HEK293 (cell line): ENCODE data around the gene C11orf98.

ENCODE experiments used
- GLIS1 ChIP-seq: fragments of 450-650 bp; formaldehyde crosslinking; IDR thresholded peaks from 2 replicates; pipeline ENCODE4 v1.5.1; 2016; ENCODE audit warnings: missing biosample characterization, missing genetic modification characterization
- GLIS2 ChIP-seq: fragments of 450-650 bp; formaldehyde crosslinking; IDR thresholded peaks from 2 replicates; pipeline ENCODE4 v1.5.1; 2016; ENCODE audit warnings: missing biosample characterization, missing genetic modification characterization
- KLF16 ChIP-seq: fragments of 450-650 bp; formaldehyde crosslinking; IDR thresholded peaks from 2 replicates; pipeline ENCODE4 v1.5.1; 2017; ENCODE audit warnings: missing biosample characterization, missing genetic modification characterization
- PBX3 ChIP-seq: sonication (generic); formaldehyde crosslinking; IDR thresholded peaks from 2 replicates; pipeline ENCODE4 v1.8.1; 2022; ENCODE audit warnings: mild to moderate bottlenecking, moderate library complexity, missing genetic modification reagents
- PRDM1 ChIP-seq: fragments of 450-650 bp; formaldehyde crosslinking; IDR thresholded peaks from 2 replicates; pipeline ENCODE4; 2016; ENCODE audit warnings: missing biosample characterization, missing genetic modification characterization
- SCRT2 ChIP-seq: fragments of 450-650 bp; formaldehyde crosslinking; IDR thresholded peaks from 2 replicates; pipeline ENCODE4 v1.5.1; 2016; ENCODE audit warnings: missing biosample characterization, missing genetic modification characterization
- SP3 ChIP-seq: fragments of 450-650 bp; formaldehyde crosslinking; IDR thresholded peaks from 2 replicates; pipeline ENCODE4 v1.5.1; 2016; ENCODE audit warnings: missing biosample characterization, missing genetic modification characterization
- YY2 ChIP-seq: fragments of 450-650 bp; formaldehyde crosslinking; IDR thresholded peaks from 2 replicates; pipeline ENCODE4 v1.5.1; 2016; ENCODE audit warnings: missing biosample characterization, missing genetic modification characterization
- ZBTB17 ChIP-seq: fragments of 450-650 bp; formaldehyde crosslinking; IDR thresholded peaks from 2 replicates; pipeline ENCODE4 v1.5.1; 2016; ENCODE audit warnings: missing biosample characterization, missing genetic modification characterization
- ZBTB48 ChIP-seq: fragments of 450-650 bp; formaldehyde crosslinking; IDR thresholded peaks from 2 replicates; pipeline ENCODE4 v1.5.1; 2016; ENCODE audit warnings: missing biosample characterization, missing genetic modification characterization
- ZIC2 ChIP-seq: fragments of 450-650 bp; formaldehyde crosslinking; IDR thresholded peaks from 2 replicates; pipeline ENCODE4 v1.5.1; 2016; ENCODE audit warnings: missing biosample characterization, missing genetic modification characterization
- ZNF155 ChIP-seq: fragments of 450-650 bp; formaldehyde crosslinking; IDR thresholded peaks from 2 replicates; pipeline ENCODE4 v1.5.1; 2016; ENCODE audit warnings: missing biosample characterization, missing genetic modification characterization
- ZNF157 ChIP-seq: fragments of 450-650 bp; formaldehyde crosslinking; IDR thresholded peaks from 2 replicates; pipeline ENCODE4 v1.5.1; 2016; ENCODE audit warnings: missing biosample characterization, missing genetic modification characterization
- ZNF184 ChIP-seq: fragments of 450-650 bp; IDR thresholded peaks from 2 replicates; pipeline ENCODE4 v1.5.1; 2018; ENCODE audit warnings: missing biosample characterization, mild to moderate bottlenecking, missing genetic modification characterization
- ZNF202 ChIP-seq: fragments of 450-650 bp; formaldehyde crosslinking; IDR thresholded peaks from 2 replicates; pipeline ENCODE4 v1.5.1; 2016; ENCODE audit warnings: missing biosample characterization, missing genetic modification characterization, borderline replicate concordance
- ZNF214 ChIP-seq: fragments of 450-650 bp; formaldehyde crosslinking; IDR thresholded peaks from 2 replicates; pipeline ENCODE4 v1.5.1; 2017; ENCODE audit warnings: missing biosample characterization, mild to moderate bottlenecking, missing genetic modification characterization, borderline replicate concordance
- ZNF324 ChIP-seq: fragments of 450-650 bp; formaldehyde crosslinking; IDR thresholded peaks from 2 replicates; pipeline ENCODE4 v1.5.1; 2016; ENCODE audit warnings: missing biosample characterization, missing genetic modification characterization
- ZNF354C ChIP-seq: fragments of 450-650 bp; formaldehyde crosslinking; IDR thresholded peaks from 2 replicates; pipeline ENCODE4 v1.5.1; 2016; ENCODE audit warnings: missing biosample characterization, missing genetic modification characterization, low read depth, borderline replicate concordance
- ZNF449 ChIP-seq: fragments of 450-650 bp; formaldehyde crosslinking; IDR thresholded peaks from 2 replicates; pipeline ENCODE4 v1.5.1; 2017; ENCODE audit warnings: missing biosample characterization, mild to moderate bottlenecking, missing genetic modification characterization, moderate library complexity
- ZNF501 ChIP-seq: fragments of 450-650 bp; formaldehyde crosslinking; IDR thresholded peaks from 2 replicates; pipeline ENCODE4 v1.5.1; 2016; ENCODE audit warnings: missing biosample characterization, missing genetic modification characterization
- ZNF629 ChIP-seq: fragments of 450-650 bp; formaldehyde crosslinking; IDR thresholded peaks from 2 replicates; pipeline ENCODE4 v1.5.1; 2017; ENCODE audit warnings: missing biosample characterization, missing genetic modification characterization
- ZNF654 ChIP-seq: fragments of 450-650 bp; formaldehyde crosslinking; IDR thresholded peaks from 2 replicates; pipeline ENCODE4 v1.5.1; 2016; ENCODE audit warnings: low read depth, missing biosample characterization, missing genetic modification characterization
- ZNF704 ChIP-seq: fragments of 450-650 bp; formaldehyde crosslinking; IDR thresholded peaks from 2 replicates; pipeline ENCODE4 v1.5.1; 2016; ENCODE audit warnings: missing biosample characterization, missing genetic modification characterization
- TF ChIP-seq, protein P1 (sequence below): fragments of 450-650 bp; formaldehyde crosslinking; IDR thresholded peaks from 2 replicates; pipeline ENCODE4 v1.5.1; 2016; ENCODE audit warnings: missing biosample characterization, missing genetic modification characterization

C11orf98 gene

DNA sequence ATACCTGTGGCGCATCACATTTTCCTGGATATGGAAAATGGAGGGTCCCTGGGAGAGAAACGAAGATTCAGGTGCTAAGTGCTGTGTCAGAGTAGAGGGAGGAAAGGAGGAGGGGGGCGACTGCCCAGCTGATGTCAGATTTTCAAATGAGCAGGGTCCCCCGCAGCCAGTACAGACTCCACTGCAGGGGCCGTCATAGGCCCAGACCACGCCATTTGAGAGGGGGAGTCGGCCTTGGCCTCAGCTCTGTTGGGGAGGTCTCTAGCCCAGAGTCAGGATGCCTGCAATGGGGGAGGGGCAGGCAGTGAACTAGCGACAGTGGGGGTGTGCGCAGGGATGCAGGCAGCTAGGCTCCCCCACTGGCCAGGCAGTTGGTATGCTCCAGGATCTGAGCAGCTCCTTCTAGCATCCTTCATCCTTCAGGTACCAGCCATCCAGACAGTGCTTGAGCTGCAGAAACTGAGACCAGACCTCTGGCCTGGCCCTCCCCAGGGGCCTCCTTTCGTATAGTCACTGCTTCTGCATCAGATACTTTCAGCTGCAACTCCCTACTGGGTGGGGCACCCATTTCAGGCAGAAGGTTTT, 42.4 kb upstream of the C11orf98 start, which contains the start of the genes BSCL2 and GNG3 (continued):
- TF ChIP-seq ZNF449 (no peak), YY2 (no peak), ZNF629 (tag by site-specific recombination) (0 out of 2 replicates have a peak, but pooled peaks have one; percentile 32), ZNF324 (tag by site-specific recombination) (no peak), ZNF654 (no peak), ZNF155 (tag by site-specific recombination) (no peak), SCRT2 (tag by site-specific recombination) (no peak), GLIS2 (tag by site-specific recombination) (peak; percentile 72), PBX3 (CRISPR knock-in tag) (no peak), ZNF157 (no peak), KLF16 (tag by site-specific recombination) (no peak), ZNF184 (tag by site-specific recombination) (0 out of 2 replicates have a peak, but pooled peaks have one; percentile 33), SP3 (tag by site-specific recombination) (no peak), PRDM1 (no peak), ZNF202 (tag by site-specific recombination) (no peak), ZIC2 (tag by site-specific recombination) (peak; percentile 34), ZBTB48 (tag by site-specific recombination) (peak; percentile 51; the same call in 1 of the 2 replicates), ZNF501 (tag by site-specific recombination) (no peak), GLIS1 (tag by site-specific recombination) (peak; percentile 73; the same call in 1 of the 2 replicates), ZBTB17 (tag by site-specific recombination) (peak; percentile 83), ZNF354C (tag by site-specific recombination) (no peak), ZNF704 (no peak), ZNF214 (tag by site-specific recombination) (no peak)
- TF ChIP-seq, protein P1, sequence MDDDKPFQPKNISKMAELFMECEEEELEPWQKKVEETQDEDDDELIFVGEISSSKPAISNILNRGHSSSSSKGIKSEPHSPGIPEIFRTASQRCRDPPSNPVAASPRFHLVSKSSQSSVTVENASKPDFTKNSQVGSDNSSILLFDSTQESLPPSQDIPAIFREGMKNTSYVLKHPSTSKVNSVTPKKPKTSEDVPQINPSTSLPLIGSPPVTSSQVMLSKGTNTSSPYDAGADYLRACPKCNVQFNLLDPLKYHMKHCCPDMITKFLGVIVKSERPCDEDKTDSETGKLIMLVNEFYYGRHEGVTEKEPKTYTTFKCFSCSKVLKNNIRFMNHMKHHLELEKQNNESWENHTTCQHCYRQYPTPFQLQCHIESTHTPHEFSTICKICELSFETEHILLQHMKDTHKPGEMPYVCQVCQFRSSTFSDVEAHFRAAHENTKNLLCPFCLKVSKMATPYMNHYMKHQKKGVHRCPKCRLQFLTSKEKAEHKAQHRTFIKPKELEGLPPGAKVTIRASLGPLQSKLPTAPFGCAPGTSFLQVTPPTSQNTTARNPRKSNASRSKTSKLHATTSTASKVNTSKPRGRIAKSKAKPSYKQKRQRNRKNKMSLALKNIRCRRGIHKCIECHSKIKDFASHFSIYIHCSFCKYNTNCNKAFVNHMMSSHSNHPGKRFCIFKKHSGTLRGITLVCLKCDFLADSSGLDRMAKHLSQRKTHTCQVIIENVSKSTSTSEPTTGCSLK (tag by site-specific recombination) = no peak
